GM12872 (cell line): ENCODE data around the gene WWOX.

Experiments used
- TF ChIP-seq, protein P1 (sequence below): IDR thresholded peaks from 3 replicates; pipeline ENCODE4 v1.5.1; 2011; ENCODE audit warnings: low read depth, mild to moderate bottlenecking, low read length, moderate library complexity; ENCODE audit not compliant: insufficient read depth

WWOX gene

DNA sequence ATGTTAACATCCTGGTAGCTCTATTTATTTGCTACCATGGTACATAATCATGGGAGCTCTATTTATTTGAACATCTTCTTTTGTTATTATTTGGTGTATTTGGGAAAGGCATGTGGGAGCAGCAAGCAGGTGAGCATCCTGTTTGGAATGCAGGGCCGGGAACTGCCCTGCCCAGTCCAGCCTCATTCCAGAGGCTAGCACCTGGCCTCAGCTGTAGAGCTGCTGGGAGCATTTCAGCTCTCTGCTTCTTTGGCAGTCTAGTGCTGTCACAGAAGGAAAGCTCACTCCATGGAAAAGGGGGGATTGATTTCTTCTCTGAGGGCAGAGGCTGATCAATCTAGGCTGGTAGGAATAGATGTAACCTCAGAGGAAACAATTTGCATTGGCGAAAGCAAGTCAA is 112.5 kb downstream of the WWOX start:
- TF ChIP-seq, protein P1, sequence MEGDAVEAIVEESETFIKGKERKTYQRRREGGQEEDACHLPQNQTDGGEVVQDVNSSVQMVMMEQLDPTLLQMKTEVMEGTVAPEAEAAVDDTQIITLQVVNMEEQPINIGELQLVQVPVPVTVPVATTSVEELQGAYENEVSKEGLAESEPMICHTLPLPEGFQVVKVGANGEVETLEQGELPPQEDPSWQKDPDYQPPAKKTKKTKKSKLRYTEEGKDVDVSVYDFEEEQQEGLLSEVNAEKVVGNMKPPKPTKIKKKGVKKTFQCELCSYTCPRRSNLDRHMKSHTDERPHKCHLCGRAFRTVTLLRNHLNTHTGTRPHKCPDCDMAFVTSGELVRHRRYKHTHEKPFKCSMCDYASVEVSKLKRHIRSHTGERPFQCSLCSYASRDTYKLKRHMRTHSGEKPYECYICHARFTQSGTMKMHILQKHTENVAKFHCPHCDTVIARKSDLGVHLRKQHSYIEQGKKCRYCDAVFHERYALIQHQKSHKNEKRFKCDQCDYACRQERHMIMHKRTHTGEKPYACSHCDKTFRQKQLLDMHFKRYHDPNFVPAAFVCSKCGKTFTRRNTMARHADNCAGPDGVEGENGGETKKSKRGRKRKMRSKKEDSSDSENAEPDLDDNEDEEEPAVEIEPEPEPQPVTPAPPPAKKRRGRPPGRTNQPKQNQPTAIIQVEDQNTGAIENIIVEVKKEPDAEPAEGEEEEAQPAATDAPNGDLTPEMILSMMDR = no peak

DNA sequence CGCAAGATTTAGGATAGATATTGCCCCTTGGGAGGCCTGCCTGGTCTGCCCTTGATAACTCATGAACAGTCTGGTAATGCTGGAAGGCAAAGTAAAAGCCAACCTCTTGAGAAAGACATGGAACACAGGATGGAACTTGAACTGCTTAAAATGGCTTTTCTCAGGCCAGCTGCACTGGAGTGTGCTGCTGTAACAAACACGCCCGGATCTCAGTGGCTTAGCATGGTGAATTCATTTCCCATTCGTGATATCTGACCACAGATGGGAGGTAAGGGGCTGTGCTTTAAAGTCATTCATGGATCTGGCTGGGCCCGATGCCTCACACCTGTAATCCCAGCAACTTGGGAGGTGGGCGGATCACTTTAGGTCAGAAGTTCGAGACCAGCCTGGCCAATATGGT is 113.2 kb downstream of the WWOX start:
- TF ChIP-seq, protein P1 = no peak

DNA sequence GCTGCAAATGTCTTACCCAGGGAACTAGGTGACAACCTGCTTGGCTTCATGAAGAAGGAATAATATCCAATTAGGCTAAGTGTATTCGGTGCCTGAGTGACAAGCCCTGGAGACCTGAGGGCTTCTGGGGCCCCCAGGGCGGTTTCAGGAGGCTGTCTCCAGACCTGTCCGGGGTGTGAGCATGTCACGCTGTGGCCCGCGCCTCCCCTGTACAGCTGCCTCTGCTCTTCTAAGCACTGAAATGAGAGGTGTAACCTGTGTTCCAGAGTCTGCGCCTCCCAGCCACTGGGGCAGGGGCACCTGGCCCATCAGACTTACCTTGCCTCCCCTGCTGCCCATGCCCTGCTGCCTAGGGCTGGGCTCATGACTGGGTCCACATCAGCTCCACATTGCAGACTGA is 114.3 kb downstream of the WWOX start:
- TF ChIP-seq, protein P1 = no peak

DNA sequence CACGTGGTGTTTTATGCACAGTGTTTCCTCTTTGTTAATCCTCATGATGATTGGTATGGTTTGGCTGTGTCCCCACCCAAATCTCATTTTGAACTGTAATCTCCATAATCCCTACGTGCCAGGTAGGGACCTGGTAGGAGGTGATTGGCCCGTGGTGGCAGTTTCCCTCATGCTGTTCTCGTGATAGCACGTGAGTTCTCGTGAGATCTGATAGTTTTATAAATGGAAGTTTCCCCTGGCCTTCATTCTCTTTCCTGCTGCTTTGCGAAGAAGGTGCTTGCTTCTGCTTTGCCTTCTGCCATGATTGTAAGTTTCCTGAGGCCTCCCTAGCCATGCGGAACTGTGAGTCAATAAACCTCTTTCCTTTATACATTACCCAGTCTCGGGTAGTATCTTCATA is 115.8 kb downstream of the WWOX start:
- TF ChIP-seq, protein P1 = no peak

DNA sequence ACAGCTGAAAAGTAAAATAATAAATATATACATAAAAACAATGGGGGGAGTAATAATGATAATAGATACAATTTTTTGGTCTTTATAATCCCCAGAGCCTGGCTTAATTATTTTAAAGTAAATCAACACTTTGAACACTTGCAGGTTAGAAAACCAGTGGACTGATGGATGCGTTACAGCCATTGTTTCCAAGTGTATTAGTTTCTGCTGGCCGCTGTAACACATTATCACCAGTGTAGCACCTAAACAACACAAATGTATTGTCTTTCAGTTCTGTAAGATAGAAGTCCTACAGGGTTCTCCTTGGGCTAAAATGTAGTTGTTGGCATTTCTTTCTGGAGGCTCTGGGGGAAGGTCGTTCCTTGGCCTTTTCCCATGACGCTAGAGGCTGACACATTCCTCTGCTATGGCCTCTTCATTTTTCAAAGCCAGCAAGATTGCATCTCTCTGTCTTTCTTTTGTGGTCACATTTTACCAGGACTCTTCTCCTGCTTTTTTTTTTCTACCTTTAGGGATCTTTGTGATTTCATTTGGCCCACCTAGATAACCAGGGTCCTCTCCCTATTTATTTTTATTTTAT is 116.8 kb downstream of the WWOX start:
- TF ChIP-seq, protein P1 = no peak

DNA sequence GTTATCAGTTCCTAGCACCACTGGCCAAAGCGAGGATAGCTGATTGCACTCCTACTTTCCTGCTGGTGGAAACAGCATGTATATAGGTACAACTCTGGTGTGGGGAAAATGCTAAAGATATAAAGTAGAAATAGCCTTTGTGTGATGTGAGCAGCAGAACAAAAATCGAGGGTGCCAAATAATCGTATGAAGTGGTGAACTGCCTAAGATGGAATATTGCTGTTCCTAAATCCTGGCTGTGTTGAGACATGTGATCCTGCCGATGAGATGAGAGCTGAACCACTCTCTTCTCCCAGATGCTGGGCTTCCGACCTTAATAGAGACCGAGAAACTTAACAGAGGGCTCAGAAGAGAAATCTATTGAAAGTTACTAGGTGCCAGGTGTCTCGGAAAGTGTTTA is 117.8 kb downstream of the WWOX start:
- TF ChIP-seq, protein P1 = no peak

GRCh38 chr16:78218279-78218678 is 118.8 kb downstream of the WWOX start:
- TF ChIP-seq, protein P1 = no peak
